ENCODE data around the gene RPS6KL1.

GRCh38 chr14:74861734-74862090 is 61.3 kb downstream of the RPS6KL1 start:
- TF ChIP-seq POLR2A (IDR thresholded peaks at IDR 0.05) = no peak
- TF ChIP-seq CTCF (IDR thresholded peaks at IDR 0.05) = no peak
